CD14-positive monocyte (primary cell): ENCODE results near the gene MTMR10. TPM values are rescaled to one million over a fixed set of nuclear protein-coding genes. Genes with fewer than 3 reads are reported as not detected.

Experiments
- DNase-seq, 3 donors: peaks; one replicate each; pipeline ENCODE4 v3.0.0-alpha.2; 2011 to 2022
- H2AFZ ChIP-seq: 2 replicates; pipeline ENCODE4 v1.6.0; 2012; ENCODE audit warnings: mild to moderate bottlenecking, low read depth, low read length, inconsistent platforms; ENCODE audit not compliant: insufficient read depth, poor library complexity, severe bottlenecking
- H3K27ac ChIP-seq, 2 donors: 1 replicate in 1 of 2; 2 replicates in 1 of 2; pipeline ENCODE4 v1.5.1; 2012 to 2013; ENCODE audit warnings: low read length in 2 of 2, control low read depth in 1 of 2, inconsistent platforms in 1 of 2, low read depth in 1 of 2, mild to moderate bottlenecking in 1 of 2
- H3K27me3 ChIP-seq, 2 donors: one replicate each; pipeline versions ENCODE4 v1.6.0 to v1.6.1; 2011 to 2013; ENCODE audit warnings: low read length in 2 of 2; ENCODE audit not compliant: control insufficient read depth in 2 of 2, insufficient read depth in 2 of 2
- H3K36me3 ChIP-seq, 2 donors: replicated peaks in 1 of 2; 1 replicate in 1 of 2; 2 replicates in 1 of 2; pipeline versions ENCODE4 v1.5.1 to v1.6.1; 2012 to 2013; ENCODE audit warnings: low read length in 2 of 2, control low read depth in 1 of 2, inconsistent platforms in 1 of 2, mild to moderate bottlenecking in 1 of 2; ENCODE audit not compliant: insufficient read depth in 2 of 2, control insufficient read depth in 1 of 2
- H3K4me1 ChIP-seq, 2 donors: 1 replicate in 1 of 2; 2 replicates in 1 of 2; pipeline versions ENCODE4 v1.5.1 to v1.6.1; 2012 to 2013; ENCODE audit warnings: low read length in 2 of 2, control low read depth in 1 of 2, inconsistent platforms in 1 of 2, mild to moderate bottlenecking in 1 of 2, moderate library complexity in 1 of 2; ENCODE audit not compliant: insufficient read depth in 2 of 2, control insufficient read depth in 1 of 2
- H3K4me2 ChIP-seq: replicated peaks from 2 replicates; pipeline ENCODE3; 2012; ENCODE audit warnings: low read length, moderate library complexity, mild to moderate bottlenecking; ENCODE audit not compliant: poor library complexity, severe bottlenecking; ENCODE audit errors: extremely low read depth
- H3K4me3 ChIP-seq, 3 experiments: fragments of 200-600 bp in 1 of 3; sonication (generic) in 1 of 3; replicated peaks in 1 of 3; 1 replicate in 2 of 3; 2 replicates in 1 of 3; pipeline ENCODE4 v1.5.1; 2011 to 2013; ENCODE audit warnings: low read length in 3 of 3, mild to moderate bottlenecking in 3 of 3, control low read depth in 2 of 3, low read depth in 2 of 3, inconsistent platforms in 1 of 3, moderate library complexity in 1 of 3
- H3K79me2 ChIP-seq: 2 replicates; pipeline ENCODE4 v1.6.0; 2012; ENCODE audit warnings: mild to moderate bottlenecking, control low read depth, inconsistent platforms, low read length, moderate library complexity; ENCODE audit not compliant: insufficient read depth
- H3K9ac ChIP-seq: 2 replicates; pipeline ENCODE4 v1.6.0; 2017; ENCODE audit warnings: low read length, mild to moderate bottlenecking; ENCODE audit not compliant: insufficient read depth, poor library complexity, severe bottlenecking
- H3K9me3 ChIP-seq, 2 donors: replicated peaks in 1 of 2; 1 replicate in 1 of 2; 2 replicates in 1 of 2; pipeline versions ENCODE4 v1.5.1 to v1.6.1; 2012 to 2013; ENCODE audit warnings: low read length in 2 of 2, control low read depth in 1 of 2; ENCODE audit not compliant: control insufficient read depth in 1 of 2, insufficient read depth in 1 of 2
- H4K20me1 ChIP-seq: 2 replicates; pipeline ENCODE4 v1.6.0; 2012; ENCODE audit warnings: mild to moderate bottlenecking, low read length, control low read depth, moderate library complexity; ENCODE audit not compliant: insufficient read depth
- H3K27ac Mint-ChIP-seq, 7 donors: one replicate each; pipeline ENCODE4 v1.8.0; 2020; ENCODE audit warnings: mild to moderate bottlenecking in 7 of 7, mixed read lengths in 7 of 7, moderate library complexity in 6 of 7, inconsistent platforms in 2 of 7
- H3K27me3 Mint-ChIP-seq, 3 donors: one replicate each; pipeline ENCODE4 v1.8.0; 2021 to 2022; ENCODE audit warnings: low read depth in 3 of 3, mild to moderate bottlenecking in 3 of 3, mixed read lengths in 3 of 3, moderate library complexity in 3 of 3, inconsistent platforms in 1 of 3
- H3K36me3 Mint-ChIP-seq, 2 donors: one replicate each; pipeline ENCODE4 v1.8.0; 2020; ENCODE audit warnings: mixed read lengths in 2 of 2, inconsistent platforms in 1 of 2, mild to moderate bottlenecking in 1 of 2
- H3K4me1 Mint-ChIP-seq: one replicate; pipeline ENCODE4 v1.8.0; 2020; ENCODE audit warnings: mild to moderate bottlenecking, mixed read lengths
- H3K4me3 Mint-ChIP-seq, 2 donors: one replicate each; pipeline ENCODE4 v1.8.0; 2020; ENCODE audit warnings: mild to moderate bottlenecking in 2 of 2, mixed read lengths in 2 of 2, moderate library complexity in 1 of 2
- H3K9me3 Mint-ChIP-seq, 7 donors: one replicate each; pipeline ENCODE4 v1.8.0; 2020 to 2022; ENCODE audit warnings: mixed read lengths in 7 of 7, mild to moderate bottlenecking in 6 of 7, moderate library complexity in 6 of 7, inconsistent platforms in 2 of 7
- WGBS: methylation state at CpG from one replicate; pipeline ENCODE4 v1.1.5; 2013; ENCODE audit warnings: missing lambda C conversion rate; ENCODE audit not compliant: insufficient coverage; 5-methylcytosine and 5-hydroxymethylcytosine counted together
- intact Hi-C, 2 donors: fragments of 100-400 bp; cut with micrococcal nuclease; formaldehyde crosslinking; loops; one replicate each; pipeline versions ENCODE4 v1.15.0 to v1.15.1; 2023
- polyA plus RNA-seq, 3 donors: library from polyadenylated mRNA; depleted of rRNA in 1 of 3; unstranded in 2 of 3; stranded (reverse) in 1 of 3; fragments of 300-500 nt in 2 of 3; fragments of >200 nt in 1 of 3; fragmentation: Illumina TruSeq in 2 of 3; gene quantifications; 1 replicate in 2 of 3; 2 replicates in 1 of 3; pipeline ENCODE4 v1.2.3, GENCODE V29; 2012 to 2021
- TF ChIP-seq, protein P1 (sequence below): fragments of 200-600 bp; IDR thresholded peaks from one replicate; pipeline ENCODE4 v1.8.0; 2022; ENCODE audit warnings: antibody characterized with exemption, mild to moderate bottlenecking

Gene MTMR10
- polyA plus RNA-seq, 3 donors, result 8.7 to 23.3 (median 15.9) TPM

DNA sequence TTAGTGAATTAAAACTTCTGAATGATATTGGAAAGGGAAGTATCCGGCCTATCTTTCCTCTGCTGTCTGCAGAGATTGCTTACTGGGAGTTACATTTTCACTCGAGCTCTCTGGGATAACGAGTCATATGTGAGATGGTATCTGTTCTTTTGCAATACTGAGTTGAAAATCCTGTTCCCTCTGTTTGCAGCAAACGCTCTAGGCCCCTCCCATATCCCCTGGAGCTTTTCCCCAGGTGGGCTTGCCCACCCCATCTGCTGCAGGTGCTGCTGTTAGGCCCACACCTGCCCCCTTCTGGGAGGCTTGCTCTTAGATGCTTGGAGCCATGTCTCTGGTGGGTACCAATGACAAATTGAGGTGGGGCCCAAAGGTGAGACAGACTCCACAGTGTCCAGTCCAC lies 42.7 kb upstream of the MTMR10 start:
- TF ChIP-seq, protein P1, sequence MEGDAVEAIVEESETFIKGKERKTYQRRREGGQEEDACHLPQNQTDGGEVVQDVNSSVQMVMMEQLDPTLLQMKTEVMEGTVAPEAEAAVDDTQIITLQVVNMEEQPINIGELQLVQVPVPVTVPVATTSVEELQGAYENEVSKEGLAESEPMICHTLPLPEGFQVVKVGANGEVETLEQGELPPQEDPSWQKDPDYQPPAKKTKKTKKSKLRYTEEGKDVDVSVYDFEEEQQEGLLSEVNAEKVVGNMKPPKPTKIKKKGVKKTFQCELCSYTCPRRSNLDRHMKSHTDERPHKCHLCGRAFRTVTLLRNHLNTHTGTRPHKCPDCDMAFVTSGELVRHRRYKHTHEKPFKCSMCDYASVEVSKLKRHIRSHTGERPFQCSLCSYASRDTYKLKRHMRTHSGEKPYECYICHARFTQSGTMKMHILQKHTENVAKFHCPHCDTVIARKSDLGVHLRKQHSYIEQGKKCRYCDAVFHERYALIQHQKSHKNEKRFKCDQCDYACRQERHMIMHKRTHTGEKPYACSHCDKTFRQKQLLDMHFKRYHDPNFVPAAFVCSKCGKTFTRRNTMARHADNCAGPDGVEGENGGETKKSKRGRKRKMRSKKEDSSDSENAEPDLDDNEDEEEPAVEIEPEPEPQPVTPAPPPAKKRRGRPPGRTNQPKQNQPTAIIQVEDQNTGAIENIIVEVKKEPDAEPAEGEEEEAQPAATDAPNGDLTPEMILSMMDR, result no peak
- H3K27ac ChIP-seq, result no peak overlapping the region
- no peak overlapping the region for H3K4me2 ChIP-seq
- peaks cover 0 to 1% (median 0%) of the 10 kb centered on the region in 7 donors for H3K9me3 Mint-ChIP-seq
- H2AFZ ChIP-seq, result peak overlapping the region; percentile 25
- H3K4me1 ChIP-seq, result no peaks in the 10 kb centered on the region
- H3K27me3 ChIP-seq, result no peaks in the 10 kb centered on the region
- 71% methylated on average over 1 of the region's 4 CpGs for WGBS
- no peak overlapping the region for H3K4me3 Mint-ChIP-seq
- H4K20me1 ChIP-seq, result no peaks in the 10 kb centered on the region
- H3K36me3 Mint-ChIP-seq, result no peaks in the 10 kb centered on the region
- no peak for DNase-seq
- H3K79me2 ChIP-seq, result no peaks in the 10 kb centered on the region
- H3K9me3 ChIP-seq, result no peaks in the 10 kb centered on the region
- no peak overlapping the region for H3K4me3 ChIP-seq
- intact Hi-C loops, result no loop called here
- H3K27me3 Mint-ChIP-seq, result peaks cover 0 to 2% (median 0%) of the 10 kb centered on the region in 3 donors
- H3K4me1 Mint-ChIP-seq, result peaks cover 3% of the 10 kb centered on the region
- no peaks in the 10 kb centered on the region for H3K36me3 ChIP-seq
- H3K27ac Mint-ChIP-seq, result no peak overlapping the region
- no peak overlapping the region for H3K9ac ChIP-seq

DNA sequence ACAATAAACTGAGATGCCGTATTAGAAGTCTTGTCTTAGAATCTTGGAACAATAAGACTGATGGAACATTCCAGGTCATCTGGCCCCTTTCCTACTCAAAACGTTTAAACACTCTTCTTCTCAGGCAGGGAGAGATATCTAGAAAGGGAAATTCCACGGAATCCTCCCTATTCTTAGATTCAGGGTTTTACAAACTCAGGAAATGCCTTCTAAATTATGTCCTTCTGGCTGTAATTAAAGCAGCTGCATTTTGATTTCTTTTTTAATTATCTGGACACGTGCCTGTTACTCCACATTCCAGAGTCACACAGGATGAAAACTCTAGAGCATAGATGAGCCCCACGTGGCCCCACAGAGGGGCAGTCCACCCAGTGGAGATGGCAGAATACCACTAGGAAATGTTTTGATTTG lies 41.5 kb upstream of the MTMR10 start:
- H4K20me1 ChIP-seq, result no peaks in the 10 kb centered on the region
- Mint-ChIP-seq H3K27me3 (peaks cover 6 to 8% (median 8%) of the 10 kb centered on the region in 3 donors), H3K4me1 (peaks cover 5% of the 10 kb centered on the region), H3K36me3 (no peaks in the 10 kb centered on the region), H3K9me3 (peaks cover 0 to 1% (median 0%) of the 10 kb centered on the region in 7 donors), H3K27ac (no peak overlapping the region), H3K4me3 (no peak overlapping the region)
- intact Hi-C loops, result no loop called here
- H3K27me3 ChIP-seq, result no peaks in the 10 kb centered on the region
- no peak overlapping the region for H3K4me2 ChIP-seq
- H3K4me1 ChIP-seq, result no peaks in the 10 kb centered on the region
- no peak overlapping the region for H3K27ac ChIP-seq
- no peak for DNase-seq
- WGBS, result 82% methylated on average over 2 of the region's 5 CpGs
- no peaks in the 10 kb centered on the region for H3K9me3 ChIP-seq
- H3K4me3 ChIP-seq, result no peak overlapping the region
- H3K36me3 ChIP-seq, result no peaks in the 10 kb centered on the region
- TF ChIP-seq, protein P1, result no peak
- no peak overlapping the region for H2AFZ ChIP-seq
- H3K9ac ChIP-seq, result no peak overlapping the region
- no peaks in the 10 kb centered on the region for H3K79me2 ChIP-seq
